Measurements from ENCODE around the gene MASP1. TPM values are rescaled to one million over a fixed set of nuclear protein-coding genes. Genes with fewer than 3 reads are reported as not detected.
A peak's percentile ranks its signal among the peaks of the same experiment; 100 is the strongest.

The MASP1 gene
- total and polyA plus RNA-seq, 2 of the 4 experiments (the other 2 are of a cell fraction) = 13.1 to 16.2 TPM

DNA sequence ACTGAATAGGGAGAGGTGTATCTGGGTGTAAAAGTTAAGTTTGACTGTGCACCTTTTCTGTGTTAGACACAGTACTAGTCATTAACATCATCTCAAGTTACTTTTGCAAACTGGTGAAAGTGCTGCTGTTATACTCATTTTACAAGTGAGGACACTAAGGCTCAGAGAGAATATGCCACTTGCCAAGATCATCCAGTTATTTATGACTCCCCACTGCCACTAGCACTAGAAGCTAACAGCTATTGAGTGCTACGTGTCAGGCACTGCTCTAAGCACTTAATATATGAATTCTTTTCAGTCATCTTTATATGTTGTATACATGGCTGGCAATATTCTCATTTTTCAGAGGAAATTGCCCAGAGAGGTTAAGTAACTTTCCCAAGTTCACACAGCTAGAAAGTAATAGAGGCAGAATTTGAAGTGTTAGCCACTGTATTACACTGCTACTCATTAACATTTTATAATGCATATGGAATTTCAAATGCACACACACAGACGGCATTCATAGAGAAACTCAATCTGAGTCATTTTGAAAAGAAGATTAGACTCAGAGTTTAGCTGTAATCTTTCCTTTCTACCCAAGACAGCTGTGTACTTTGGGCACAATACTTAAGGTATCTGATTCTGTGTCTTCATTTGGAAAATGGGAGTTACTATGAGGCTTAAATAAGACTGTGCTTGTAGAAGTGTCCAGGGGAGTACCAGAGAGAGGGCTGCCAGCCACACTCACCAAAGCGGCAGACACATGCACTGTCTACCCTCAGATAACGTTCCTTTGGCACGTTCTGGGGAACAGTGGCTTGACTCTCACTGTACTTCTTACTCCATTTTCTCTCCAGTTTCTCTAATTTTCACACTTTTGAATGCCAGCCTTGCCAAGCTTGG lies 1.3 kb upstream of the MASP1 start (continued):
- TF ChIP-seq SMC3 (IDR thresholded peaks at IDR 0.05; ENCODE audit: low read depth, low read length) = no peak
- TF ChIP-seq RFX5 (IDR thresholded peaks at IDR 0.05; ENCODE audit: low read depth, low read length) = no peak

DNA sequence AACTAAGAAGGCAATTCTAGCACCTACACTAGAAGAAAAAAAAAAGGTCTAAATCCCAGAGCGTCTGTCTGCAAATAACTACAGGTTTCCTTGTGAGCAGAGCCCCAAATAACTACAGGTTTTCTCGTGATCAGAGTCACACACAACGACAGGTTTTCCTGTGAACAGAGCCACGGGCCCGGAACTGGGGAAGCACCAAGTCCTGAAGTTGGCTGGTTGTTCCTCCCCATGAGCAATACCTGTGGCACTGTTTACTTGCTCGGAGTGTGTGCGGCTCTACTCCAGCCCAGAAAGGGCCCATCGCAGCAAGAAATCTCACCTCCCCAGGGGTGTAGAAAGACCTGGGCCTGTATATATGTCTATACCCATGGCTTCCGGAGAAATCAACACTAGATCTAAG lies 644 bp upstream of the MASP1 start:
- Histone ChIP-seq H2BK5ac (ENCODE audit: low read depth, low read length, poor library complexity, severe bottlenecking) (peak overlapping the region; percentile 93), H3K4me3 (ENCODE audit: insufficient read depth, low read depth, low read length) (peak overlapping the region; percentile 5; the same call in 1 of the 2 replicates), H2AFZ (replicated peaks; ENCODE audit: low read length, poor library complexity) (no peak overlapping the region), H3K4me1 (ENCODE audit: control insufficient read depth, insufficient read depth, low read length) (peaks cover 17% of the 10 kb centered on the region), H3K4ac (ENCODE audit: low read depth, low read length) (peak overlapping the region; percentile 26), H4K91ac (ENCODE audit: insufficient read depth, low read depth, low read length) (peak overlapping the region; percentile 67), H3K36me3 (ENCODE audit: control insufficient read depth, insufficient read depth, low read length) (no peaks in the 10 kb centered on the region), H2BK20ac (ENCODE audit: low read depth, low read length) (peak overlapping the region; percentile 45), H3K9ac (ENCODE audit: low read depth, low read length) (peak overlapping the region; percentile 16; the same call in 1 of the 2 replicates), H4K20me1 (ENCODE audit: insufficient read depth, low read length) (no peaks in the 10 kb centered on the region), H3K9me1 (ENCODE audit: insufficient read depth, low read length) (peaks cover 5% of the 10 kb centered on the region; the same call in 1 of the 2 replicates), H3K56ac (ENCODE audit: extremely low read depth, insufficient read depth, low read length) (peak overlapping the region; percentile 26; the same call in 1 of the 2 replicates), H2BK120ac (ENCODE audit: low read depth, low read length) (peak overlapping the region; percentile 97), H3K27ac (ENCODE audit: insufficient read depth, low read length) (peak overlapping the region; percentile 1; the same call in 1 of the 2 replicates), H2AK5ac (ENCODE audit: low read depth, low read length) (peak overlapping the region; percentile 11), H3K14ac (replicated peaks; ENCODE audit: low read depth, low read length) (peak overlapping the region; percentile 17; the same call in 1 of the 2 replicates), H3K79me1 (ENCODE audit: low read depth in 1 of 2, low read length in 2 of 2) (no peaks in the 10 kb centered on the region), H3K18ac (ENCODE audit: low read depth, low read length) (peak overlapping the region; percentile 55), H2AK9ac (replicated peaks; ENCODE audit: low read depth, low read length, poor library complexity) (no peak overlapping the region), H3K23ac (ENCODE audit: low read depth, low read length) (peak overlapping the region; percentile 34; the same call in 1 of the 2 replicates), H3K9me3 (ENCODE audit: control insufficient read depth, insufficient read depth, low read length) (no peaks in the 10 kb centered on the region), H2BK15ac (ENCODE audit: low read depth, low read length) (peak overlapping the region; percentile 31; the same call in 2 of the 3 replicates), H3K27me3 (ENCODE audit: control insufficient read depth, insufficient read depth, low read length) (no peaks in the 10 kb centered on the region), H4K5ac (ENCODE audit: low read depth, low read length) (peak overlapping the region; percentile 80), H4K8ac (ENCODE audit: low read depth in 2 of 2, low read length in 2 of 2) (peak overlapping the region; percentile 61 to 95; a peak in 3 of 4 replicates), H3K4me2 (ENCODE audit: low read depth, low read length) (peak overlapping the region; percentile 94)
- dilution Hi-C loops (cut with HindIII; ENCODE audit: low sequenced_read_pairs, unreplicated experiment) (no loop called here), in situ Hi-C loops (cut with MboI; ENCODE audit: low sequenced_read_pairs) (loop anchor here (5.0 kb wide), 1 partner anchor 55 kb away; no protein-coding TSS in a partner anchor), intact Hi-C loops (cut with micrococcal nuclease) (no loop called here)
- POLR2A ChIA-PET (ENCODE audit: unreplicated experiment) = no interaction called here
- 100% methylated on average over 1 of the region's 9 CpGs; no CpG with 5 or more reads in 1 of the 2 experiments for WGBS, 2 experiments (ENCODE audit: extremely low coverage in 2 of 2, insufficient read length in 1 of 2)
- DNase-seq = no peak
- BruUV-seq (replicated peaks) = no TSS peak
- CTCF ChIA-PET = no interaction called here
- ATAC-seq (ENCODE audit: low read depth) = no peak
- TF ChIP-seq SMC3 (IDR thresholded peaks at IDR 0.05; ENCODE audit: low read depth, low read length) (no peak), RCOR1 (IDR thresholded peaks at IDR 0.05; ENCODE audit: insufficient replicate concordance, low read length) (no peak), RAD21 (IDR thresholded peaks at IDR 0.05; ENCODE audit: low read length) (no peak), RFX5 (IDR thresholded peaks at IDR 0.05; ENCODE audit: low read depth, low read length) (no peak), CHD1 (IDR thresholded peaks at IDR 0.05; ENCODE audit: low read depth, low read length) (no peak), CEBPB (IDR thresholded peaks at IDR 0.05; ENCODE audit: low read depth, low read length) (no peak), MAFK (IDR thresholded peaks at IDR 0.05; ENCODE audit: low read depth, low read length) (no peak), FOS (IDR thresholded peaks at IDR 0.05; ENCODE audit: low read depth, low read length) (no peak), MXI1 (IDR thresholded peaks at IDR 0.05; ENCODE audit: borderline replicate concordance, low read depth, low read length) (no peak), BHLHE40 (IDR thresholded peaks at IDR 0.05; ENCODE audit: low read depth, low read length) (no peak)
- TF ChIP-seq, protein P1, sequence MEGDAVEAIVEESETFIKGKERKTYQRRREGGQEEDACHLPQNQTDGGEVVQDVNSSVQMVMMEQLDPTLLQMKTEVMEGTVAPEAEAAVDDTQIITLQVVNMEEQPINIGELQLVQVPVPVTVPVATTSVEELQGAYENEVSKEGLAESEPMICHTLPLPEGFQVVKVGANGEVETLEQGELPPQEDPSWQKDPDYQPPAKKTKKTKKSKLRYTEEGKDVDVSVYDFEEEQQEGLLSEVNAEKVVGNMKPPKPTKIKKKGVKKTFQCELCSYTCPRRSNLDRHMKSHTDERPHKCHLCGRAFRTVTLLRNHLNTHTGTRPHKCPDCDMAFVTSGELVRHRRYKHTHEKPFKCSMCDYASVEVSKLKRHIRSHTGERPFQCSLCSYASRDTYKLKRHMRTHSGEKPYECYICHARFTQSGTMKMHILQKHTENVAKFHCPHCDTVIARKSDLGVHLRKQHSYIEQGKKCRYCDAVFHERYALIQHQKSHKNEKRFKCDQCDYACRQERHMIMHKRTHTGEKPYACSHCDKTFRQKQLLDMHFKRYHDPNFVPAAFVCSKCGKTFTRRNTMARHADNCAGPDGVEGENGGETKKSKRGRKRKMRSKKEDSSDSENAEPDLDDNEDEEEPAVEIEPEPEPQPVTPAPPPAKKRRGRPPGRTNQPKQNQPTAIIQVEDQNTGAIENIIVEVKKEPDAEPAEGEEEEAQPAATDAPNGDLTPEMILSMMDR (conservative IDR thresholded peaks at IDR 0.05; ENCODE audit: low read depth, low read length) = no peak
- TF ChIP-seq, protein P2, sequence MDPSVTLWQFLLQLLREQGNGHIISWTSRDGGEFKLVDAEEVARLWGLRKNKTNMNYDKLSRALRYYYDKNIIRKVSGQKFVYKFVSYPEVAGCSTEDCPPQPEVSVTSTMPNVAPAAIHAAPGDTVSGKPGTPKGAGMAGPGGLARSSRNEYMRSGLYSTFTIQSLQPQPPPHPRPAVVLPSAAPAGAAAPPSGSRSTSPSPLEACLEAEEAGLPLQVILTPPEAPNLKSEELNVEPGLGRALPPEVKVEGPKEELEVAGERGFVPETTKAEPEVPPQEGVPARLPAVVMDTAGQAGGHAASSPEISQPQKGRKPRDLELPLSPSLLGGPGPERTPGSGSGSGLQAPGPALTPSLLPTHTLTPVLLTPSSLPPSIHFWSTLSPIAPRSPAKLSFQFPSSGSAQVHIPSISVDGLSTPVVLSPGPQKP (IDR thresholded peaks at IDR 0.05; ENCODE audit: borderline replicate concordance, low read depth, low read length) = no peak

All from IMR-90 (cell line).